HepG2 (cell line): ENCODE measurements around the gene METAP1. TPM values are rescaled to one million over a fixed set of nuclear protein-coding genes. Genes with fewer than 3 reads are reported as not detected.

ENCODE experiments used
- ATAC-seq: fragments of 200-7000 bp; cut with Tn5 transposase; 3 replicates; pipeline ENCODE4 v1.9.1; 2020; ENCODE audit warnings: mild to moderate bottlenecking, moderate library complexity
- BruUV-seq: library from RNA; stranded (reverse); fragments of 400-500 nt; replicated peaks from 2 replicates; lab custom pipeline; 2021; lab: Mats Ljungman, UMichigan
- CTCF ChIA-PET: fragments of 300-600 bp; formaldehyde crosslinking; extraction: SDS; loops from one replicate; lab custom pipeline; 2021; ENCODE audit warnings: low total read pairs, inconsistent platforms, low intra/inter-chr PET ratio; lab: Yijun Ruan, JAX
- POLR2A ChIA-PET: fragments of 350-600 bp; sonication (Branson Sonifier 250); formaldehyde crosslinking; loops from one replicate; lab custom pipeline; 2020; ENCODE audit warnings: antibody characterized with exemption, inconsistent platforms; lab: Yijun Ruan, JAX
- DNase-seq: peaks from one replicate; pipeline ENCODE4 v3.0.0-alpha.2; 2015; ENCODE audit warnings: low spot score
- FAIRE-seq: peaks from 3 replicates; lab custom pipeline; 2011; peaks lifted over from hg19 to GRCh38; lab: Jason Lieb, UNC
- H2AFZ ChIP-seq: one replicate; pipeline ENCODE4 v1.6.1; 2011; ENCODE audit warnings: low read length, inconsistent platforms
- H3K27ac ChIP-seq: fragments of 300-600 bp; 3 replicates; pipeline ENCODE4 v1.8.0; 2011; ENCODE audit warnings: mixed run types, mild to moderate bottlenecking, mixed read lengths, low read length, inconsistent platforms; ENCODE audit not compliant: insufficient read depth; ENCODE audit errors: extremely low read length
- H3K27me3 ChIP-seq, 2 experiments: fragments of 200-600 bp in 1 of 2; 2 replicates in 1 of 2; 3 replicates in 1 of 2; pipeline versions ENCODE4 v1.6.0 to v1.8.0; 2011; ENCODE audit warnings: low read length in 2 of 2, mild to moderate bottlenecking in 2 of 2, moderate library complexity in 2 of 2, inconsistent platforms in 1 of 2; ENCODE audit not compliant: insufficient read depth in 2 of 2, control insufficient read depth in 1 of 2
- H3K36me3 ChIP-seq, 2 experiments: fragments of 200-600 bp in 1 of 2; replicated peaks in 1 of 2; 2 replicates in 1 of 2; 3 replicates in 1 of 2; pipeline versions ENCODE4 v1.5.1 to v1.8.0; 2011; ENCODE audit warnings: low read length in 2 of 2, inconsistent platforms in 1 of 2; ENCODE audit not compliant: insufficient read depth in 2 of 2, control insufficient read depth in 1 of 2
- H3K4me1 ChIP-seq: 2 replicates; pipeline ENCODE4 v1.5.1; 2012; ENCODE audit warnings: low read length, inconsistent platforms; ENCODE audit not compliant: insufficient read depth
- H3K4me2 ChIP-seq: 2 replicates; pipeline ENCODE4 v1.6.0; 2011; ENCODE audit warnings: low read depth, low read length, inconsistent platforms
- H3K4me3 ChIP-seq, 3 experiments: fragments of 200-600 bp in 1 of 3; sonication (generic), shearing (Covaris generic) in 1 of 3; replicated peaks in 1 of 3; 2 replicates each; pipeline ENCODE4 v1.5.1; 2011 to 2016; ENCODE audit warnings: low read length in 3 of 3, inconsistent platforms in 2 of 3, low read depth in 2 of 3, mild to moderate bottlenecking in 2 of 3, control low read depth in 1 of 3, mixed read lengths in 1 of 3; ENCODE audit not compliant: insufficient read depth in 1 of 3
- H3K79me2 ChIP-seq: one replicate; pipeline ENCODE4 v1.6.1; 2011; ENCODE audit warnings: low read length, inconsistent platforms; ENCODE audit not compliant: insufficient read depth
- H3K9ac ChIP-seq: 2 replicates; pipeline ENCODE4 v1.6.0; 2011; ENCODE audit warnings: mild to moderate bottlenecking, low read depth, low read length, inconsistent platforms; ENCODE audit not compliant: insufficient read depth
- H3K9me3 ChIP-seq: 2 replicates; pipeline ENCODE4 v1.5.1; 2012; ENCODE audit warnings: mild to moderate bottlenecking, low read length
- H4K20me1 ChIP-seq: 2 replicates; pipeline ENCODE4 v1.6.0; 2011; ENCODE audit warnings: inconsistent platforms, mild to moderate bottlenecking, low read length, moderate library complexity; ENCODE audit not compliant: insufficient read depth
- AGO2 ChIP-seq: fragments of 200-400 bp; formaldehyde crosslinking; optimal IDR thresholded peaks from 2 replicates; pipeline ENCODE3; 2017; ENCODE audit warnings: mild to moderate bottlenecking, low read depth, low read length, moderate library complexity
- LCORL ChIP-seq, 2 experiments: fragments of 450-650 bp in 1 of 2; sonication (generic) in 1 of 2; formaldehyde crosslinking in 1 of 2; IDR thresholded peaks; 2 replicates each; pipeline versions ENCODE4 v1.5.0 to v1.6.1; 2017 to 2020; ENCODE audit warnings: antibody characterized with exemption in 1 of 2, missing genetic modification reagents in 1 of 2
- MEF2D ChIP-seq: sonication (generic); formaldehyde crosslinking; IDR thresholded peaks from 2 replicates; pipeline ENCODE4 v1.5.1; 2020; ENCODE audit warnings: mild to moderate bottlenecking, missing genetic modification reagents
- NFE2 ChIP-seq: sonication (generic); formaldehyde crosslinking; IDR thresholded peaks from 2 replicates; pipeline ENCODE4 v1.4.0; 2020; ENCODE audit warnings: missing genetic modification reagents
- NR2F6 ChIP-seq, 2 experiments: IDR thresholded peaks; 2 replicates each; pipeline ENCODE4 v1.6.1; 2016; ENCODE audit warnings: antibody characterized with exemption in 1 of 2, mild to moderate bottlenecking in 1 of 2
- SIN3A ChIP-seq: IDR thresholded peaks from 2 replicates; pipeline ENCODE4 v1.6.1; 2011; ENCODE audit warnings: low read depth, mild to moderate bottlenecking, control low read depth, low read length, borderline replicate concordance
- ZKSCAN1 ChIP-seq: fragments of 150-350 bp; IDR thresholded peaks from 2 replicates; pipeline ENCODE4 v1.6.1; 2014; ENCODE audit warnings: low read length
- ZNF12 ChIP-seq: sonication (generic); formaldehyde crosslinking; IDR thresholded peaks from 2 replicates; pipeline ENCODE4 v1.5.0; 2020; ENCODE audit warnings: missing genetic modification reagents
- ZNF496 ChIP-seq: sonication (generic); formaldehyde crosslinking; IDR thresholded peaks from 2 replicates; pipeline ENCODE4 v1.8.1; 2023; ENCODE audit warnings: mild to moderate bottlenecking, moderate library complexity, missing genetic modification reagents; ENCODE audit not compliant: insufficient replicate concordance
- ZNF569 ChIP-seq: sonication (generic); formaldehyde crosslinking; IDR thresholded peaks from 2 replicates; pipeline ENCODE4 v1.5.0; 2020; ENCODE audit warnings: mild to moderate bottlenecking, missing genetic modification reagents, moderate library complexity, borderline replicate concordance
- WGBS: methylation state at CpG from one replicate; pipeline ENCODE4 v1.1.6; 2017; ENCODE audit warnings: low lambda C conversion rate; 5-methylcytosine and 5-hydroxymethylcytosine counted together
- in situ Hi-C: cut with HindIII; loops from 2 replicates; pipeline ENCODE4 v1.10.0; 2017; ENCODE audit warnings: low pct_unique_long_range_greater_than_20kb; ENCODE audit not compliant: extremely low pct_ligation_motif_present
- intact Hi-C: fragments of 100-400 bp; cut with micrococcal nuclease; formaldehyde crosslinking; loops from one replicate; pipeline ENCODE4 v1.10.0; 2022; ENCODE audit not compliant: unreplicated experiment
- polyA plus RNA-seq, 8 experiments: library from polyadenylated mRNA; depleted of rRNA in 3 of 8; stranded (reverse) in 7 of 8; unstranded in 1 of 8; fragments of >200 nt; fragmentation: Illumina TruSeq in 4 of 8; extraction: Trizol in 4 of 8; gene quantifications; 2 replicates each; pipeline versions ENCODE4 v1.2.1 to v1.2.3, GENCODE V29; 2011 to 2016; ENCODE audit warnings: low read depth in 4 of 8, missing spikeins in 1 of 8, mixed read lengths in 1 of 8; ENCODE audit not compliant: insufficient read depth in 1 of 8
- total RNA-seq, 5 experiments: library from RNA; depleted of rRNA; stranded (reverse); fragments of >200 nt; fragmentation: Illumina TruSeq; extraction: Trizol; gene quantifications; 2 replicates each; pipeline ENCODE4 v1.2.3, GENCODE V29; 2016; ENCODE audit warnings: low read depth in 1 of 5
- TF ChIP-seq, protein P1 (sequence below): sonication (generic); formaldehyde crosslinking; IDR thresholded peaks from 2 replicates; pipeline ENCODE4 v1.5.0; 2020; ENCODE audit warnings: missing genetic modification reagents, mild to moderate bottlenecking, borderline replicate concordance
- TF ChIP-seq, protein P2 (sequence below): IDR thresholded peaks from 2 replicates; pipeline ENCODE4 v1.6.1; 2016; ENCODE audit warnings: low read depth, control low read depth
- TF ChIP-seq, protein P3 (sequence below): IDR thresholded peaks from 2 replicates; pipeline ENCODE4 v1.6.1; 2012; ENCODE audit warnings: low read length, improper control_type of control experiment
- TF ChIP-seq, protein P4 (sequence below): sonication (generic); formaldehyde crosslinking; IDR thresholded peaks from 2 replicates; pipeline ENCODE4 v1.8.0; 2022; ENCODE audit warnings: missing genetic modification reagents, mild to moderate bottlenecking, inconsistent platforms, borderline replicate concordance

METAP1 gene
- total and polyA plus RNA-seq, 2 of the 13 experiments (the other 11 are each of a cell fraction or from before 2014, with no cell fraction given) = 44.9 to 53.5 TPM

DNA sequence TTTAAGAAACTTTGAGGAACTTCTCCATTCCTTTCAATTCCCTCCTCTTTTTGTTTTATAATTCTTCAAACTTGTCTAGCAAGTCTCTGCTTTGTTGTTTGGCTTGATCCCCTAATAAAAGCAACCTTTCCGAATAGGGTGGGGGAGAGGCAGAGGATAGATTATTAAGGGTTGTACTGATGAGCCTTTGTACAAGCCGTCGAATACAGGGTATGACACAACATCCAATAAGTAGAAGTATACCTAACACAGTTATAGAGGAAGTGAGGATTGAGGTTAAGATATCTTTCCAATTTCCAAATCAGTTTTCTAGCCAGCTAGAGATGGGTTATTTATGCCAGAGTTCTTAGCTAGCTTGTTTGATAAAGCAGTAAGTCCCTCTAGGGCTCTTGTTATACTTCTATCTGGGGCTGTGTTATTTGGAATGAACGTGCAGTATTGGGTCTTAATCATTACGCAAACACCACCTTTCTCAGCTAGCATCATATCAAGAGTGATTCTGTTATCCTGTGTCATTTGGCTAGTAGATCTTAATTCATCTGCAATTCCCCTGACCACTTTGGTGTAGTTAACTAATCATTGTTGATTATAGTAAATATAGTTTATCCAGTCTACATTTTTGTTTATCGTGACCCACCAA is 18.5 kb downstream of the METAP1 start:
- no TSS peak for BruUV-seq
- H3K4me3 ChIP-seq = no peak overlapping the region
- H3K4me1 ChIP-seq = peaks cover 20% of the 10 kb centered on the region
- CTCF ChIA-PET = no interaction called here
- no peak overlapping the region for H2AFZ ChIP-seq
- peaks cover 98% of the 10 kb centered on the region for H3K79me2 ChIP-seq
- H3K4me2 ChIP-seq = 0 out of 2 replicates have a peak overlapping the region, but pooled peaks have one; percentile 54
- H3K9me3 ChIP-seq = peaks cover 15% of the 10 kb centered on the region; the same call in 1 of the 2 replicates
- peaks cover 0 to 2% of the 10 kb centered on the region in 2 experiments; a peak in 4 of 5 replicates for H3K36me3 ChIP-seq
- 0 out of 2 replicates have a peak overlapping the region, but pooled peaks have one; percentile 23 for H3K9ac ChIP-seq
- H3K27me3 ChIP-seq = no peaks in the 10 kb centered on the region
- TF ChIP-seq NFE2 (CRISPR knock-in tag) (no peak), LCORL (IDR thresholded peaks at IDR 0.05) (no peak), LCORL (CRISPR knock-in tag; IDR thresholded peaks at IDR 0.05) (no peak), ZNF496 (no peak), MEF2D (no peak), ZNF569 (CRISPR knock-in tag) (no peak), ZKSCAN1 (no peak), NR2F6 (IDR thresholded peaks at IDR 0.05) (no peak), NR2F6 (CRISPR knock-in tag; IDR thresholded peaks at IDR 0.05) (no peak), ZNF12 (CRISPR knock-in tag) (no peak), AGO2 (no peak), SIN3A (no peak)
- TF ChIP-seq, protein P1, sequence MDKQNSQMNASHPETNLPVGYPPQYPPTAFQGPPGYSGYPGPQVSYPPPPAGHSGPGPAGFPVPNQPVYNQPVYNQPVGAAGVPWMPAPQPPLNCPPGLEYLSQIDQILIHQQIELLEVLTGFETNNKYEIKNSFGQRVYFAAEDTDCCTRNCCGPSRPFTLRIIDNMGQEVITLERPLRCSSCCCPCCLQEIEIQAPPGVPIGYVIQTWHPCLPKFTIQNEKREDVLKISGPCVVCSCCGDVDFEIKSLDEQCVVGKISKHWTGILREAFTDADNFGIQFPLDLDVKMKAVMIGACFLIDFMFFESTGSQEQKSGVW = no peak
- TF ChIP-seq, protein P2, sequence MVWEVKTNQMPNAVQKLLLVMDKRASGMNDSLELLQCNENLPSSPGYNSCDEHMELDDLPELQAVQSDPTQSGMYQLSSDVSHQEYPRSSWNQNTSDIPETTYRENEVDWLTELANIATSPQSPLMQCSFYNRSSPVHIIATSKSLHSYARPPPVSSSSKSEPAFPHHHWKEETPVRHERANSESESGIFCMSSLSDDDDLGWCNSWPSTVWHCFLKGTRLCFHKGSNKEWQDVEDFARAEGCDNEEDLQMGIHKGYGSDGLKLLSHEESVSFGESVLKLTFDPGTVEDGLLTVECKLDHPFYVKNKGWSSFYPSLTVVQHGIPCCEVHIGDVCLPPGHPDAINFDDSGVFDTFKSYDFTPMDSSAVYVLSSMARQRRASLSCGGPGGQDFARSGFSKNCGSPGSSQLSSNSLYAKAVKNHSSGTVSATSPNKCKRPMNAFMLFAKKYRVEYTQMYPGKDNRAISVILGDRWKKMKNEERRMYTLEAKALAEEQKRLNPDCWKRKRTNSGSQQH = no peak
- TF ChIP-seq, protein P3, sequence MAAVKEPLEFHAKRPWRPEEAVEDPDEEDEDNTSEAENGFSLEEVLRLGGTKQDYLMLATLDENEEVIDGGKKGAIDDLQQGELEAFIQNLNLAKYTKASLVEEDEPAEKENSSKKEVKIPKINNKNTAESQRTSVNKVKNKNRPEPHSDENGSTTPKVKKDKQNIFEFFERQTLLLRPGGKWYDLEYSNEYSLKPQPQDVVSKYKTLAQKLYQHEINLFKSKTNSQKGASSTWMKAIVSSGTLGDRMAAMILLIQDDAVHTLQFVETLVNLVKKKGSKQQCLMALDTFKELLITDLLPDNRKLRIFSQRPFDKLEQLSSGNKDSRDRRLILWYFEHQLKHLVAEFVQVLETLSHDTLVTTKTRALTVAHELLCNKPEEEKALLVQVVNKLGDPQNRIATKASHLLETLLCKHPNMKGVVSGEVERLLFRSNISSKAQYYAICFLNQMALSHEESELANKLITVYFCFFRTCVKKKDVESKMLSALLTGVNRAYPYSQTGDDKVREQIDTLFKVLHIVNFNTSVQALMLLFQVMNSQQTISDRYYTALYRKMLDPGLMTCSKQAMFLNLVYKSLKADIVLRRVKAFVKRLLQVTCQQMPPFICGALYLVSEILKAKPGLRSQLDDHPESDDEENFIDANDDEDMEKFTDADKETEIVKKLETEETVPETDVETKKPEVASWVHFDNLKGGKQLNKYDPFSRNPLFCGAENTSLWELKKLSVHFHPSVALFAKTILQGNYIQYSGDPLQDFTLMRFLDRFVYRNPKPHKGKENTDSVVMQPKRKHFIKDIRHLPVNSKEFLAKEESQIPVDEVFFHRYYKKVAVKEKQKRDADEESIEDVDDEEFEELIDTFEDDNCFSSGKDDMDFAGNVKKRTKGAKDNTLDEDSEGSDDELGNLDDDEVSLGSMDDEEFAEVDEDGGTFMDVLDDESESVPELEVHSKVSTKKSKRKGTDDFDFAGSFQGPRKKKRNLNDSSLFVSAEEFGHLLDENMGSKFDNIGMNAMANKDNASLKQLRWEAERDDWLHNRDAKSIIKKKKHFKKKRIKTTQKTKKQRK = no peak
- TF ChIP-seq, protein P4, sequence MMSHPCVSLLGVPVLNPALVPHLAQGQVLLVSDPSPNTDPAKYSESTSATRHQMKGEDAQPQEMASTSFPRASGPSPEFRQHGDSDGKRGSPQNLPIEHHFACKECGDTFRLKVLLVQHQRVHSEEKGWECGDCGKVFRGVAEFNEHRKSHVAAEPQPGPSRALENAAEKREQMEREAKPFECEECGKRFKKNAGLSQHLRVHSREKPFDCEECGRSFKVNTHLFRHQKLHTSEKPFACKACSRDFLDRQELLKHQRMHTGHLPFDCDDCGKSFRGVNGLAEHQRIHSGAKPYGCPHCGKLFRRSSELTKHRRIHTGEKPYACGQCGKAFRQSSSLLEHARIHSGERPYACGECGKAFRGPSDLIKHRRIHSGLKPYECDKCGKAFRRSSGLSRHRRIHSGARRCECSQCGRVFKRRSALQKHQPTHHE = no peak
- DNase-seq (no peak), FAIRE-seq (no peak), ATAC-seq (peak; percentile 24; the same call in 2 of the 3 replicates)
- 97% methylated on average over 6 of the region's 6 CpGs for WGBS
- intact Hi-C loops = loop anchor here (1.0 kb wide), 1 partner anchor 18 kb away; no protein-coding TSS in a partner anchor
- no peaks in the 10 kb centered on the region; the same call in 1 of the 2 replicates for H4K20me1 ChIP-seq
- POLR2A ChIA-PET = no interaction called here
- peak overlapping the region; percentile 64 for H3K27ac ChIP-seq
- in situ Hi-C loops = no loop called here
